ENCODE data around the gene CHI3L2. TPM values are rescaled to one million over a fixed set of nuclear protein-coding genes. Genes with fewer than 3 reads are reported as not detected.

CHI3L2 gene
- total RNA-seq, 1 experiment from 2014 or later = not detected

- no peaks in the 10 kb centered on the region for H3K79me2 ChIP-seq (ENCODE audit: low read depth)
- BruUV-seq (replicated peaks) = no TSS peak
- no peaks in the 10 kb centered on the region for H3K9me3 ChIP-seq (ENCODE audit: insufficient read depth, low read depth)
- TF ChIP-seq EZH2 (IDR thresholded peaks at IDR 0.05; ENCODE audit: low read depth) (no peak), CTCF (conservative IDR thresholded peaks at IDR 0.05) (no peak)
- ChIA-PET CTCF (no interaction called here), POLR2A (ENCODE audit: unreplicated experiment) (no interaction called here)
- no peaks in the 10 kb centered on the region for H3F3A ChIP-seq (ENCODE audit: insufficient read depth, low read depth)
- H3K27ac ChIP-seq = no peak overlapping the region
- no peak overlapping the region for H3K4me2 ChIP-seq
- no peaks in the 10 kb centered on the region for H4K20me1 ChIP-seq (ENCODE audit: insufficient read depth)
- no peak overlapping the region for H2AFZ ChIP-seq
- no peak for DNase-seq
- H3K36me3 ChIP-seq (ENCODE audit: low read depth) = no peaks in the 10 kb centered on the region
- intact Hi-C loops (cut with micrococcal nuclease; ENCODE audit: unreplicated experiment) = no loop called here
- no peak overlapping the region for H3K4me3 ChIP-seq
- H3K27me3 ChIP-seq (ENCODE audit: insufficient read depth, low read depth) = no peaks in the 10 kb centered on the region
- H3K4me1 ChIP-seq (replicated peaks; ENCODE audit: insufficient read depth) = no peaks in the 10 kb centered on the region
- H3K9me2 ChIP-seq (ENCODE audit: insufficient read depth) = no peaks in the 10 kb centered on the region
These were observed 42.4 kb downstream of the CHI3L2 start for GRCh38 chr1:111269825-111270406.

GRCh38 chr1:111270771-111271463 is 43.4 kb downstream of the CHI3L2 start:
- H3K27ac ChIP-seq = no peak overlapping the region
- intact Hi-C loops (cut with micrococcal nuclease; ENCODE audit: unreplicated experiment) = no loop called here
- H4K20me1 ChIP-seq (ENCODE audit: insufficient read depth) = no peaks in the 10 kb centered on the region
- H3K9me2 ChIP-seq (ENCODE audit: insufficient read depth) = no peaks in the 10 kb centered on the region
- H3F3A ChIP-seq (ENCODE audit: insufficient read depth, low read depth) = no peaks in the 10 kb centered on the region
- no peak overlapping the region for H3K4me3 ChIP-seq
- no peaks in the 10 kb centered on the region for H3K27me3 ChIP-seq (ENCODE audit: insufficient read depth, low read depth)
- POLR2A ChIA-PET (ENCODE audit: unreplicated experiment) = no interaction called here
- no TSS peak for BruUV-seq (replicated peaks)
- H3K36me3 ChIP-seq (ENCODE audit: low read depth) = no peaks in the 10 kb centered on the region
- TF ChIP-seq EZH2 (IDR thresholded peaks at IDR 0.05; ENCODE audit: low read depth) = no peak
- no peak for TF ChIP-seq CTCF (conservative IDR thresholded peaks at IDR 0.05)
- no peak overlapping the region for H2AFZ ChIP-seq
- CTCF ChIA-PET = no interaction called here
- no peak overlapping the region for H3K4me2 ChIP-seq
- H3K79me2 ChIP-seq (ENCODE audit: low read depth) = no peaks in the 10 kb centered on the region
- DNase-seq = no peak
- H3K4me1 ChIP-seq (replicated peaks; ENCODE audit: insufficient read depth) = no peaks in the 10 kb centered on the region
- H3K9me3 ChIP-seq (ENCODE audit: insufficient read depth, low read depth) = no peaks in the 10 kb centered on the region

GRCh38 chr1:111271464-111271801 is 43.9 kb downstream of the CHI3L2 start:
- no peak overlapping the region for H3K4me2 ChIP-seq
- H2AFZ ChIP-seq = no peak overlapping the region
- POLR2A ChIA-PET (ENCODE audit: unreplicated experiment) = no interaction called here
- no TSS peak for BruUV-seq (replicated peaks)
- no peaks in the 10 kb centered on the region for H3K4me1 ChIP-seq (replicated peaks; ENCODE audit: insufficient read depth)
- no peaks in the 10 kb centered on the region for H4K20me1 ChIP-seq (ENCODE audit: insufficient read depth)
- no peaks in the 10 kb centered on the region for H3F3A ChIP-seq (ENCODE audit: insufficient read depth, low read depth)
- no peaks in the 10 kb centered on the region for H3K9me3 ChIP-seq (ENCODE audit: insufficient read depth, low read depth)
- CTCF ChIA-PET = no interaction called here
- H3K9me2 ChIP-seq (ENCODE audit: insufficient read depth) = no peaks in the 10 kb centered on the region
- intact Hi-C loops (cut with micrococcal nuclease; ENCODE audit: unreplicated experiment) = no loop called here
- no peaks in the 10 kb centered on the region for H3K27me3 ChIP-seq (ENCODE audit: insufficient read depth, low read depth)
- no peak for TF ChIP-seq EZH2 (IDR thresholded peaks at IDR 0.05; ENCODE audit: low read depth)
- no peak for TF ChIP-seq CTCF (conservative IDR thresholded peaks at IDR 0.05)
- DNase-seq = no peak
- H3K27ac ChIP-seq = no peak overlapping the region
- H3K36me3 ChIP-seq (ENCODE audit: low read depth) = no peaks in the 10 kb centered on the region
- H3K4me3 ChIP-seq = no peak overlapping the region
- H3K79me2 ChIP-seq (ENCODE audit: low read depth) = no peaks in the 10 kb centered on the region

All from PC-9 (cell line).